HCEC 1CT (cell line): ENCODE data around the gene SETD2.

Experiments
- DNase-seq: peaks from one replicate; pipeline ENCODE4 v3.0.0-alpha.2; 2017

The SETD2 gene

DNA sequence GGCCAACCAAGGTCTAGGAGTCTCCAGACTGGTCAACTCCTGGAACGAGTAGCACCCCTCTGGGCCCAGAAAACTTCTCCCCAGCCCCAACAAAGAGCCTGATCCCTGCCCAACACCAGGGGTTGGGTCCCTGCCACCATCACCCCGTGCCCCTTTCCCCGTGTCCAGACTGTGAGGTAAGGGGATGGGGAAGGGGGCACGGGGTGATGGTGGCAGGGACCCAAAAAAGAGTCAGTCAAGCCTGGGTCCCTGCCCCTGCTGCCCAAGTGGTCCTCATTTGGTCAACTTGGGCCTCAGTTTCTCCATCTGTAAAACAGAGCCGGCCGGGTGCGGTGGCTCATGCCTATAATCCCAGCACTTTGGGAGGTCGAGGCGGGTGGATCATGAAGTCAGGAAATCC lies 185.5 kb downstream of the SETD2 start:
- no peak for DNase-seq

DNA sequence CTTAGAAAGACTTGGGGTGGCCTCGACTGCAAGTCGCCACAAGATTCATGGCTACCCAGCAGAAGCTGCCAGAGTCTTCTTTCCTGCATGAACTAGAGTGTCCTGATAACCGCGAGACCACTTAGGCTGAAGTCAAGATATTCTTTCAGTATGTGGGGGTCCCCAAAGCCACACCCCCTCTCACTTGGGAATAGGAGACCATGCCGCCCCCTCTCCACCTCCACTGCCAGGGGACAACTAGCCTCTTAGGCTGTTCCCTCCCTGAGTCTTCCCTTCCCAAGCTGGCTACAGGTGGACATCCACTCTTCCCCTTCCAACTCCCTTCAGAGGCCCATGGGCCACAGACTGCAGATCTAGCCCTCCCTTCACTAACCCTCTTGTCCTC lies 186.1 kb downstream of the SETD2 start:
- DNase-seq: no peak

- peak; percentile 99 for DNase-seq
Observed at GRCh38 chr3:46976326-46977190, 187.4 kb downstream of the SETD2 start, which contains the start of gene CCDC12. TSS of gene CCDC12 (minus strand) at chr3:46976745. CDS start at chr3:46976732, 13 bp downstream.

DNA sequence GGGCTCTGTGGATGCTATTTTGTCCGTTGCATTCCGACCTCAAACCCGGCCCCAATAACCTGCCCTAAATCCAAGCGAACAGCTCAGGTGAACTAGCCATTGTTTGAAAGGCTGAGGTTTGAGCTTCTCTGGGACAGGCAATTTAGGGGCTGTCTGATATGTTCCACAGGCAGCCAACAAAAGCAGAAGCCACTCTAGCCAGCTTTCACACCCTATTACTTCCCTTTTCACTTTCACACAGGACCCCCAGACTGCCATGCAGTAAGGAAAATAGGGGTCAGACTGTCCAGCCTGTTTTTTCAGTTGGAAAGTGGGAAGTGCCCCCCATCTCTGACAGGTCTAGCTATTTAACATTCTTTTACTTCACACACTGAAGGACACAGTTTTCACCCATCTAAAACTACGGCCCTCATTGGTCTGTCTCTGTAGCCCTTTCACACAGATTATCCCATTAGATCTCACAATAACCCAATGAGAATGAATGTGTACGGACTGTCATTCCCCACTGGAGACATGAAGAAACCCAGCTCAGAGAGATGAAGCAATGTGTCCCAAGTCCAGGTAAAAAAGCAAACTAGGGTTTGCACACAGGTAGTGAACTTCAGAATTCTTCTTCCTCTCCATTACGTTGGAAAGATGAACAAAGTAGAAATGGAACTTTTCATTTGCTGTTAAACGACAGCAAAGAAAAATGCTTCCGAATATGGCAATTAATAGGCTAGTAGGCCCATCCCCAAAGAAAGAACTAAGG lies 189.3 kb downstream of the SETD2 start:
- no peak for DNase-seq

- DNase-seq: no peak
Observed at GRCh38 chr3:46972396-46972795, 191.5 kb downstream of the SETD2 start.

DNA sequence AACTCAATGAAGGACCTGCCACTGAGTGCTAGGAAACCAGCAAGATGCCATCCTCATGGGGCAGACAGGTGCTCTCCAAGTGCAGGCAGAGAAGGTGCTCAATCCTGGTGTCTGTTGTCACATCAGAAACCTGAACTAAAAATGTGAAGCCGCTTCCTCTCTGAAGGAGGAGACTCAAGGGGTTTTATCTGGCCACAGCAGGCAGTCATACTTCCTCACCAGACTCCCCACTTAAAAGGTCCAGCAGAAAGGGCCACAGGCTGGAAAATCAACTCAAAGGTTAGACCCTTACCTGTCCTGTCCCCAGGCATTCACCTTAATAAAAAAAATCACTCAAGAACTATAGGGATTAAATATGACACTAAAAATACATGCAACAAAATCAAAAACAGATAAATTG lies 192.2 kb downstream of the SETD2 start:
- no peak for DNase-seq

GRCh38 chr3:46971151-46971550 lies 192.8 kb downstream of the SETD2 start:
- no peak for DNase-seq

GRCh38 chr3:46970391-46971091 lies 193.4 kb downstream of the SETD2 start:
- no peak for DNase-seq

DNA sequence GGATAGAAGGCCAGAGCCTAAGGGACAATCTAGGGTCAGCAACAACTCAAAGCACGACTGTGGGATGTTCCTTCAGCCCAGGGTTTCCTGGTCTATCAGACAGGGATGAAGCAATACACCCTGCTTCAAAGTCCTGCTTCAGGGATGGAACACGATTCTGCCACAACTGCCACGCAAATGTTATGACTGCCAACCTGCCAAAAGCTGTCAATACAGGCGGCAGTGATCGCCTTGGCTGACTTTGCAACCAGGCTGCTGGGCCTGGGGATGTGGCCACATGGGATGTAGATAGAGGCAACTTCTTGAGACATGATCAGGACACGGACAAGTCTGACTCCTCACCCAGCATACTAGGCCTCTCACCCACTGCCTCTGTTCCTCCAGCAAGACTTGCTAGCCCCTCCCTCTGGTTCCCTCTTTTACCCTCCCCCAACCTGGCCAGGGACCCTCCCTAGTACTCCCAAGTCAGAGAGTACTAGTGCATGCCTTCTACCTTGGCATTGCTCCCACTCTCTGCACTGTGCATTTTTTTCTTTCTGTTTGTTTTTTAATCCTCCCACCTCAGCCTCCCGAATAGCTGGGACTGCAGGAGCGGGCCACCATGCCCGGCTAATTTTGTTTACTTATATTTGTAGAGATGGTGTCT lies 195.0 kb downstream of the SETD2 start:
- no peak for DNase-seq

DNA sequence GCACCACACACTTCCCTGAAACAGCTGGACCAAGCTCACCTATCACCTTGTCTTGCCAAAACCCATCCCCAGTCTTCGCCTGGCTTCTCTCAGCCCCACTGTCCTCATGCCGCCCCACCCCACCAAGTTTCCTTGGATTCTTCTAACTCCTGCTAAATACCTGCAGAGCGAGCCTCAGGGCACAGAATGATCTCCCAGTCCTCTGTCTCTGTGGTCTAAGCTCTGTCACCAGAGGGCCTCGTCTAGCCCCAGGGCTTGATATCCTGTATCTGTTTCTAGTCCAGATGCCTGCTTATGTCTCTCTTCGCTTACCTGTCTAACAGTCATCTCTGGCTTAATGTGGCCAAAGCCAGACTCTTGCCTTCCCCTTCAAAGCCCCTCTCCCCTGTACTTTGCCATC lies 197.1 kb downstream of the SETD2 start:
- no peak for DNase-seq
